Measurements from ENCODE around the gene COA3. TPM values are rescaled to one million over a fixed set of nuclear protein-coding genes. Genes with fewer than 3 reads are reported as not detected.

The COA3 gene
- total RNA-seq, 1 donor from 2014 or later = 71.0 TPM

- Histone ChIP-seq H3K27me3 (ENCODE audit: low read depth) (peaks cover 25% of the 10 kb centered on the region), H3K4me3 (no peak overlapping the region), H3K9me3 (replicated peaks) (no peaks in the 10 kb centered on the region), H3K27ac (replicated peaks) (no peak overlapping the region), H3K4me1 (peaks cover 4% of the 10 kb centered on the region), H3K36me3 (peaks cover 10% of the 10 kb centered on the region)
- DNase-seq = no peak
- intact Hi-C loops (cut with micrococcal nuclease) = no loop called here
- no peak for TF ChIP-seq CTCF (IDR thresholded peaks at IDR 0.05; ENCODE audit: borderline replicate concordance)
Observed at GRCh38 chr17:42791948-42792347, 6.6 kb downstream of the COA3 start.

GRCh38 chr17:42787266-42787665 lies 11.2 kb downstream of the COA3 start:
- TF ChIP-seq CTCF (IDR thresholded peaks at IDR 0.05; ENCODE audit: borderline replicate concordance) = no peak
- Histone ChIP-seq H3K27ac (replicated peaks) (no peak overlapping the region), H3K4me1 (peaks cover 20% of the 10 kb centered on the region), H3K36me3 (no peaks in the 10 kb centered on the region), H3K4me3 (no peak overlapping the region), H3K27me3 (ENCODE audit: low read depth) (peaks cover 72% of the 10 kb centered on the region), H3K9me3 (replicated peaks) (no peaks in the 10 kb centered on the region)
- intact Hi-C loops (cut with micrococcal nuclease) = no loop called here
- no peak for DNase-seq

GRCh38 chr17:42784811-42785592 lies 13.5 kb downstream of the COA3 start:
- Histone ChIP-seq H3K4me3 (no peak overlapping the region), H3K4me1 (peaks cover 31% of the 10 kb centered on the region), H3K27ac (replicated peaks) (no peak overlapping the region), H3K27me3 (ENCODE audit: low read depth) (peaks cover 94% of the 10 kb centered on the region), H3K9me3 (replicated peaks) (no peaks in the 10 kb centered on the region), H3K36me3 (no peaks in the 10 kb centered on the region)
- TF ChIP-seq CTCF (IDR thresholded peaks at IDR 0.05; ENCODE audit: borderline replicate concordance) = no peak
- intact Hi-C loops (cut with micrococcal nuclease) = no loop called here
- DNase-seq = no peak

- no peaks in the 10 kb centered on the region for H3K9me3 ChIP-seq (replicated peaks)
- H3K27ac ChIP-seq (replicated peaks) = no peak overlapping the region
- no peak for DNase-seq
- no peak overlapping the region for H3K4me3 ChIP-seq
- TF ChIP-seq CTCF (IDR thresholded peaks at IDR 0.05; ENCODE audit: borderline replicate concordance) = no peak
- H3K4me1 ChIP-seq = peaks cover 35% of the 10 kb centered on the region
- intact Hi-C loops (cut with micrococcal nuclease) = no loop called here
- H3K36me3 ChIP-seq = peaks cover 5% of the 10 kb centered on the region
- peaks cover 100% of the 10 kb centered on the region for H3K27me3 ChIP-seq (ENCODE audit: low read depth)
Observed at GRCh38 chr17:42784409-42784808, 14.1 kb downstream of the COA3 start.

- H3K4me1 ChIP-seq = peaks cover 35% of the 10 kb centered on the region
- intact Hi-C loops (cut with micrococcal nuclease) = no loop called here
- peaks cover 93% of the 10 kb centered on the region for H3K27me3 ChIP-seq (ENCODE audit: low read depth)
Observed at GRCh38 chr17:42783791-42784138, 14.7 kb downstream of the COA3 start.

More at GRCh38 chr17:42783791-42784138, 14.7 kb downstream of the COA3 start:
- no peak for DNase-seq
- no peak overlapping the region for H3K4me3 ChIP-seq
- H3K9me3 ChIP-seq (replicated peaks) = no peaks in the 10 kb centered on the region
- no peak for TF ChIP-seq CTCF (IDR thresholded peaks at IDR 0.05; ENCODE audit: borderline replicate concordance)
- H3K36me3 ChIP-seq = peaks cover 11% of the 10 kb centered on the region
- no peak overlapping the region for H3K27ac ChIP-seq (replicated peaks)

Data from left ventricle myocardium inferior (tissue), 1 donor.